ENCODE measurements around the gene ZNF536.

- TF ChIP-seq POLR2AphosphoS5 (IDR thresholded peaks at IDR 0.05; ENCODE audit: low read depth) (no peak), CTCF (IDR thresholded peaks at IDR 0.05; ENCODE audit: insufficient read depth, low read length) (no peak), GABPA (IDR thresholded peaks at IDR 0.05; ENCODE audit: low read depth) (no peak)
- TF ChIP-seq, protein P1, sequence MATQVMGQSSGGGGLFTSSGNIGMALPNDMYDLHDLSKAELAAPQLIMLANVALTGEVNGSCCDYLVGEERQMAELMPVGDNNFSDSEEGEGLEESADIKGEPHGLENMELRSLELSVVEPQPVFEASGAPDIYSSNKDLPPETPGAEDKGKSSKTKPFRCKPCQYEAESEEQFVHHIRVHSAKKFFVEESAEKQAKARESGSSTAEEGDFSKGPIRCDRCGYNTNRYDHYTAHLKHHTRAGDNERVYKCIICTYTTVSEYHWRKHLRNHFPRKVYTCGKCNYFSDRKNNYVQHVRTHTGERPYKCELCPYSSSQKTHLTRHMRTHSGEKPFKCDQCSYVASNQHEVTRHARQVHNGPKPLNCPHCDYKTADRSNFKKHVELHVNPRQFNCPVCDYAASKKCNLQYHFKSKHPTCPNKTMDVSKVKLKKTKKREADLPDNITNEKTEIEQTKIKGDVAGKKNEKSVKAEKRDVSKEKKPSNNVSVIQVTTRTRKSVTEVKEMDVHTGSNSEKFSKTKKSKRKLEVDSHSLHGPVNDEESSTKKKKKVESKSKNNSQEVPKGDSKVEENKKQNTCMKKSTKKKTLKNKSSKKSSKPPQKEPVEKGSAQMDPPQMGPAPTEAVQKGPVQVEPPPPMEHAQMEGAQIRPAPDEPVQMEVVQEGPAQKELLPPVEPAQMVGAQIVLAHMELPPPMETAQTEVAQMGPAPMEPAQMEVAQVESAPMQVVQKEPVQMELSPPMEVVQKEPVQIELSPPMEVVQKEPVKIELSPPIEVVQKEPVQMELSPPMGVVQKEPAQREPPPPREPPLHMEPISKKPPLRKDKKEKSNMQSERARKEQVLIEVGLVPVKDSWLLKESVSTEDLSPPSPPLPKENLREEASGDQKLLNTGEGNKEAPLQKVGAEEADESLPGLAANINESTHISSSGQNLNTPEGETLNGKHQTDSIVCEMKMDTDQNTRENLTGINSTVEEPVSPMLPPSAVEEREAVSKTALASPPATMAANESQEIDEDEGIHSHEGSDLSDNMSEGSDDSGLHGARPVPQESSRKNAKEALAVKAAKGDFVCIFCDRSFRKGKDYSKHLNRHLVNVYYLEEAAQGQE (IDR thresholded peaks at IDR 0.05; ENCODE audit: insufficient replicate concordance, low read depth), result no peak
Measured at GRCh38 chr19:30559446-30559845, 187.3 kb downstream of the ZNF536 start.

Measured in HL-60 (cell line).